ENCODE measurements around the gene HCFC1.

The HCFC1 gene

DNA sequence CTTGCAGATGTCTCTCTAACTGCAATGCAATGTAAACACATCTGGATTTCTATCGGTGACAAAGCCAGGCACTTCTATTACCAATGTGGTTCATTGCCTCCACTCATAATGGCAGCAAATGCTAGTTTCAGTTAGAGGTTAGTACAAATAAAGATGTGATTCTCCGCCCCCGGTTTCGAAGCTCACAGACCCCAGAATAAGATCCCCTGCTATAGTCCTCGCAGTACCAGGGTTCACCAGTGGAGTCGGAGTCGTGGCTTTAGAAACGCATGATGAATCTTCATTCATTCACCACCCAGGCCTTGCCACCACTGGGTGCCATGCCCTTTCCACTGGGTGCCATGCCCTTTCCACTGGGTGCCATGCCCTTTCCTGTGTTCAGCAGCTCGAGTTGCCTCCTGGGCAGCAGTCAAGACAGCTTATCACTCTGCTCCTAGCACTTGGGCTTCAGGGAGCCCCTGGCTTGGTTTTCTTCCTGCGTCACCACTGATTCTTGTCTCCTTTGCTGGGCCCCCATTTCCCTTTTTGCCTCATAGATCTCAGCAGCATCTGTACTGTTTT, 33.3 kb downstream of the HCFC1 start:
- no peaks in the 10 kb centered on the region for H3F3A ChIP-seq (ENCODE audit: control insufficient read depth, insufficient read depth)
- H3K27ac ChIP-seq (ENCODE audit: low read depth, low read length): no peak overlapping the region
- peaks cover 5% of the 10 kb centered on the region; the same call in 1 of the 2 replicates for H3K36me3 ChIP-seq (ENCODE audit: control insufficient read depth, low read length)
- H3K9me3 ChIP-seq (ENCODE audit: control insufficient read depth, insufficient read depth, low read length): no peaks in the 10 kb centered on the region
- no peaks in the 10 kb centered on the region for H3K27me3 ChIP-seq (ENCODE audit: control insufficient read depth, low read length)
- no peak overlapping the region for H3K4me2 ChIP-seq (ENCODE audit: low read length)
- no peaks in the 10 kb centered on the region for H3K9me2 ChIP-seq (replicated peaks; ENCODE audit: control insufficient read depth, low read length)
- no peak for TF ChIP-seq EZH2phosphoT487 (IDR thresholded peaks at IDR 0.05; ENCODE audit: borderline replicate concordance, low read length)
- TF ChIP-seq, protein P1, sequence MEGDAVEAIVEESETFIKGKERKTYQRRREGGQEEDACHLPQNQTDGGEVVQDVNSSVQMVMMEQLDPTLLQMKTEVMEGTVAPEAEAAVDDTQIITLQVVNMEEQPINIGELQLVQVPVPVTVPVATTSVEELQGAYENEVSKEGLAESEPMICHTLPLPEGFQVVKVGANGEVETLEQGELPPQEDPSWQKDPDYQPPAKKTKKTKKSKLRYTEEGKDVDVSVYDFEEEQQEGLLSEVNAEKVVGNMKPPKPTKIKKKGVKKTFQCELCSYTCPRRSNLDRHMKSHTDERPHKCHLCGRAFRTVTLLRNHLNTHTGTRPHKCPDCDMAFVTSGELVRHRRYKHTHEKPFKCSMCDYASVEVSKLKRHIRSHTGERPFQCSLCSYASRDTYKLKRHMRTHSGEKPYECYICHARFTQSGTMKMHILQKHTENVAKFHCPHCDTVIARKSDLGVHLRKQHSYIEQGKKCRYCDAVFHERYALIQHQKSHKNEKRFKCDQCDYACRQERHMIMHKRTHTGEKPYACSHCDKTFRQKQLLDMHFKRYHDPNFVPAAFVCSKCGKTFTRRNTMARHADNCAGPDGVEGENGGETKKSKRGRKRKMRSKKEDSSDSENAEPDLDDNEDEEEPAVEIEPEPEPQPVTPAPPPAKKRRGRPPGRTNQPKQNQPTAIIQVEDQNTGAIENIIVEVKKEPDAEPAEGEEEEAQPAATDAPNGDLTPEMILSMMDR (IDR thresholded peaks at IDR 0.05; ENCODE audit: low read depth, low read length, poor library complexity, severe bottlenecking): no peak
- H3K79me2 ChIP-seq (ENCODE audit: control insufficient read depth, low read length): peaks cover 21% of the 10 kb centered on the region
- H3K4me3 ChIP-seq (ENCODE audit: low read length): no peak overlapping the region
- H4K20me1 ChIP-seq (ENCODE audit: control insufficient read depth, insufficient read depth, low read depth, low read length): no peaks in the 10 kb centered on the region
- H3K4me1 ChIP-seq (ENCODE audit: control insufficient read depth, low read length): peaks cover 11% of the 10 kb centered on the region

DNA sequence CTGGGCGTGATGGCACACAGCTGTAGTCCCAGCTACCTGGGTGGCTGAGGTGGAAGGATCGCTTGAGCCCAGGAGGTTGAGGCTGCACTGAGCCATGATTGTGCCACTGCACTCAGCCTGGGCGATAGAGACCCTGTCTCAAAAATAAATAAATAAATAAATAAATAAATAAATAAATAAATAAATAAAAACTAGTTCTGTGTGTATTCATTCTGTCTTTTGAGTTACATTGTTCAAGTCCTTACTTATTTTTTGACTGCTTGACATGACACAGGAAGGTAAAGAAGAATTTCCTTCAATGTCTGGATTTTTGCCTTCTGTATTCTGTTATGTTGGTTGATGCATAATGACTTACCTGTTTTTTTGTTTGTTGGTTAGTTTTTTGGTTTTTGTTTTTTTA, 34.6 kb downstream of the HCFC1 start:
- Histone ChIP-seq H3K4me2 (ENCODE audit: low read length) (no peak overlapping the region), H4K20me1 (ENCODE audit: control insufficient read depth, insufficient read depth, low read depth, low read length) (no peaks in the 10 kb centered on the region), H3K79me2 (ENCODE audit: control insufficient read depth, low read length) (peaks cover 27% of the 10 kb centered on the region), H3F3A (ENCODE audit: control insufficient read depth, insufficient read depth) (no peaks in the 10 kb centered on the region), H3K9me2 (replicated peaks; ENCODE audit: control insufficient read depth, low read length) (no peaks in the 10 kb centered on the region), H3K4me1 (ENCODE audit: control insufficient read depth, low read length) (peaks cover 11% of the 10 kb centered on the region), H3K27me3 (ENCODE audit: control insufficient read depth, low read length) (no peaks in the 10 kb centered on the region), H3K36me3 (ENCODE audit: control insufficient read depth, low read length) (peaks cover 14% of the 10 kb centered on the region), H3K9me3 (ENCODE audit: control insufficient read depth, insufficient read depth, low read length) (no peaks in the 10 kb centered on the region), H3K27ac (ENCODE audit: low read depth, low read length) (no peak overlapping the region), H3K4me3 (ENCODE audit: low read length) (no peak overlapping the region)
- TF ChIP-seq EZH2phosphoT487 (IDR thresholded peaks at IDR 0.05; ENCODE audit: borderline replicate concordance, low read length): no peak
- TF ChIP-seq, protein P1 (IDR thresholded peaks at IDR 0.05; ENCODE audit: low read depth, low read length, poor library complexity, severe bottlenecking): no peak

DNA sequence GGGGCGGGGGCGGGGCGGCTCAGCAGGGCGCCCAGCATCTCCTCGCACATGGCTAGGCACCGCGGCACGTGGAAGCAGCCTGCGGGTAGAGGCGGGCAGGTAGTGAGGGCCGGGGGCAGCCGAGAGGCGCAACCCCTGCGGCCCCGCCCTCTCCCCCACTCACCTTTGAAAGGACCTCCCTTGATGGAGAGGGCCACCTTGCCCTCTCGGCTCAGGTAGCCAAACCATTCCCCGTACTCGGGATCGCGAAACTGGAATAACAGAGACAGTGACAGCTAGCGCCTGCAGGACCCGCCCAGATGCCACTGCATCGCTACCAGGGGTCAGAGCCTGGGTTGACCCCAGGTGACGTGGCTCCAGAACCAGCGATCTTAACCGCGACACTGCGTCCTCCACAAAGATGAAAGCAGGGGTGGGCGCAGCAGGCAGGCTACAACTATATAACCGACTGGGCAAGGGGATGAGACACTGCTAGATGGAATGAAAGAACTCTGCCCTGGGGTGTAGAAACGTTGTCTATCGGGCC, 36.2 kb downstream of the HCFC1 start:
- H3K79me2 ChIP-seq (ENCODE audit: control insufficient read depth, low read length): peaks cover 29% of the 10 kb centered on the region
- no peaks in the 10 kb centered on the region for H4K20me1 ChIP-seq (ENCODE audit: control insufficient read depth, insufficient read depth, low read depth, low read length)
- peak overlapping the region; percentile 84 for H3K4me2 ChIP-seq (ENCODE audit: low read length)
- peak overlapping the region; percentile 79 for H3K4me3 ChIP-seq (ENCODE audit: low read length)
- no peaks in the 10 kb centered on the region for H3K9me2 ChIP-seq (replicated peaks; ENCODE audit: control insufficient read depth, low read length)
- H3K9me3 ChIP-seq (ENCODE audit: control insufficient read depth, insufficient read depth, low read length): no peaks in the 10 kb centered on the region
- H3K36me3 ChIP-seq (ENCODE audit: control insufficient read depth, low read length): peaks cover 31% of the 10 kb centered on the region
- H3K27ac ChIP-seq (ENCODE audit: low read depth, low read length): no peak overlapping the region
- H3K4me1 ChIP-seq (ENCODE audit: control insufficient read depth, low read length): peaks cover 11% of the 10 kb centered on the region
- no peaks in the 10 kb centered on the region for H3F3A ChIP-seq (ENCODE audit: control insufficient read depth, insufficient read depth)
- TF ChIP-seq, protein P1 (IDR thresholded peaks at IDR 0.05; ENCODE audit: low read depth, low read length, poor library complexity, severe bottlenecking): no peak
- no peak for TF ChIP-seq EZH2phosphoT487 (IDR thresholded peaks at IDR 0.05; ENCODE audit: borderline replicate concordance, low read length)
- no peaks in the 10 kb centered on the region for H3K27me3 ChIP-seq (ENCODE audit: control insufficient read depth, low read length)
